NCI-H2196 (cell line): ENCODE data around the gene ZNF564.
"Not testable (repeated sequence)": the region's sequence is repeated elsewhere in the genome, so short reads cannot be mapped to it uniquely, and the experiment has no call there.

Experiments
- DNase-seq: peaks from one replicate; lab custom pipeline; 2025; ENCODE audit not compliant: unreplicated experiment; lab: John Stamatoyannopoulos, UW

Gene ZNF564

DNA sequence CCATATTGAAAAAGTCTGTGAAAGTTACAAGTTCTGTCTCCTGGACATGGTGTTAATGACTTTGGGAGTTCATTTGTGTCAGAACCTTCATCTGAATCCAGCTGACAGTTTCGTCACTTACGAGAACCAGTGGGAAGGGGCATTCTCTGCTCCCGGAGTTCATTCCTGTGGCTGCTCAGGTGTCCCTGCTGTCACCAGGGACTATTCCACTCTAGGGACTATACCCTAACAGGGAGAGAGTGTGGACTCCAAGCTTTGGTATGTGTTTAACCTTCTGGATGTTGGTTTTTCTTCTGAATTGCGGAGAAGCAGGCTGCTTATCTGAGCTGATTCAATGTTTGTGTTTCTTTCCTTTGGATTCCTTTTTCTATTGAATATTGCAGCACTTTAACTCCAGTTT, 54.2 kb downstream of the ZNF564 start:
- no peak for DNase-seq

DNA sequence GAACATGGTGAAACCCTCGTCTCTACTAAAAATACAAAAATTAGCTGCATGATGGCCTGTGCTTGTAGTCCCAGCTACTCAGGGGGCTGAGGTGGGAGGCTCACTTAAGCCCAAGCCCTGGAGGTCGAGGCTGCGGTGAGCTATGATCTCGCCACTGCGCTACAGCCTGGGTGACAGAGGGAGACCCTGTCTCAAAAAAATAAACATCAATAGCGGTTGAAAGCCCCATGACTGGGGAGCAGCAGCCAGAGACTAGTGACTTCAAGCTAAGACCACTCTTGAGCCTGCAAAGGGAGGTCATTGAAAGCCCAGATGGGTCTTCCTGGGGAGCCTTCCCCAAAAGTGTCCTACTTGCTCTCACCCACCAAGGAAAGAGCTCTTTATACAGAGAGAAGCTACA, 54.8 kb downstream of the ZNF564 start:
- no peak for DNase-seq

DNA sequence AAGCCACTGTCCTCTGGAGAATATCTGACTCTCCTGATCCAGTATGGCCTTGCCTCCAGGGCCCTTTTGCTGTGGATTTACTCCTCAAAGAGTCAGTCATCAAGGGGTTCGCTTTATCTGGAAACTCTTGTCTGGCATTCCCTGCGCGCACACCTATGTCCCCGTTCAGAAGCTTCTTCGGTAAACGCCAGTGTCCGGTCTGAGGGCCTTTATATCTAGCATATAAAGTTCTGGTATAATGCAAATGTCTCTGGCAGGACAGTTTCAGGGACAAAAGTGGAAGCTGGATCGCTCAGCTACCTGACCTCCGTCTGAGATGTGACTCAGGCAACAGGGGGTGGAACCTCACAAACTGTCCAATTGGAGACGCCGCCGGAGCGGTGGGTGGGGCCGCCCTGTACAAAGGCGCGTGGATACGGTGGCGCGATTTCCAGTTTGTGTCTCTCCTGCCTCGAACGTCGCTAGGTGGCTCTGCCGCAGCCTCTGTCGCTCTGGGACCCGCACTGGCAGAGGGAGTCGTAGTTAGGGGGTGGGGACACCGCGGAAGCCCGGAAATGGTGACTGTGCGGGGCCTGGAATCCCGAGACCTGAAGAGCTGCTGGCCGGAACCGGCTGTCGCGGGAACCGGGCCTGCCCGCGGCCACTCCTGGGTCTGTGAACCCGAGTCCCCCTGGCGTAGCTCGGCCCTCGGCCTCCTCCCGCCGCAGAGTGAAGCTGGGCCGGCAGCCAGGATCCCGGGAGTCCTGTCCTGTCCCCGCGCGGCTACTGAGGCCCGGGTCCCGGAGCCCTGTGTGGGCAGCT, 56.1 kb downstream of the ZNF564 start:
- DNase-seq = peak; percentile 89

DNA sequence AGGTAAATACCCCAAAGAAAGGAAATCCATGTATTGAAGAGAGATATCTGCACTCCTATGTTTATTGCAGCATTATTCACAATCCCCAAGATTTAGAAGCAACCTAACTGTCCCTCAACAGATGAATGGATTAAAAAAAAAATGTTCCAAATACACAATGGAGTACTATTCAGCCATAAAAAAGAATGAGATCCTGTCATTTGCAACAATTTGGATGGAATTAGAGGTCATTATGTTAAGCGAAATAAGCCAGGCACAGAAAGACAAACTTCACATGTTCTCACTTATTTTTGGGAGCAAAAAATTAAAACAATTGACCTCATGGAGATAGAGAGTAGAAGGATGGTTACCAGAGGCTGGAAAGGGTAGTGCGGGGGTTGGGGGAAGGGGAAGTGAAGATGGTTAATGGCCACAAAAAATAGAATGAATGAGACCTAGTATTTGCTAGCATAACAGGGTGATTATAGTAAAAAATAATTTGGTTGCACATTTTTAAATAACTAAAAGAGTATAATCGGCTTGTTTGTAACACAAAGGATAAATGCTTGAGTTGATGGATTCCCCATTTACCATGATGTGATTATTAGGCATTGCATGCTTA, 56.9 kb downstream of the ZNF564 start:
- DNase-seq = no peak

DNA sequence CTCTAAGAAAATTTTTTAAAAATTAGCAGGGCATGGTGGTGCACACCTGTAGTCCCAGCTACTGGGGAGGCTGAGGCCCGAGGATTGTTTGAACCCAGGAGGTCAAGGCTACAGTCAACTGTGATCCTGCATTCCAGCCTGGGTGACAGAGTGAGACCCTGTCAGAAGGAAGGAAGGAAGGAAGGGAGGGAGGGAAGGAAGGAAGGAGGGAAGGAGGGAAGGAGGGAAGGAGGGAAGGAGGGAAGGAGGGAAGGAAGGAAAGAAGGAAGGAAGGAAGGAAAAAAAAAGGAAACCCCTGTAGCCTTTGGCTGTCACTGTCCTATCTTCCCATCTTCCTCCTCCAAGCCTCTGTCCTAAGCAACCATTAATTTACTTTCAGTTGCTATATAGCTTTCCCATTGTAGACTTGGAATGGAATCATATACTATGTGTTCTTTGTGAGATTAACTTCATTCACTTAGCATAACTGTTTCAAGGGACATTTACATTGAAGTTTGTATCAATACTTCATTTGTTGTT, 65.0 kb downstream of the ZNF564 start:
- DNase-seq = not testable (repeated sequence)

DNA sequence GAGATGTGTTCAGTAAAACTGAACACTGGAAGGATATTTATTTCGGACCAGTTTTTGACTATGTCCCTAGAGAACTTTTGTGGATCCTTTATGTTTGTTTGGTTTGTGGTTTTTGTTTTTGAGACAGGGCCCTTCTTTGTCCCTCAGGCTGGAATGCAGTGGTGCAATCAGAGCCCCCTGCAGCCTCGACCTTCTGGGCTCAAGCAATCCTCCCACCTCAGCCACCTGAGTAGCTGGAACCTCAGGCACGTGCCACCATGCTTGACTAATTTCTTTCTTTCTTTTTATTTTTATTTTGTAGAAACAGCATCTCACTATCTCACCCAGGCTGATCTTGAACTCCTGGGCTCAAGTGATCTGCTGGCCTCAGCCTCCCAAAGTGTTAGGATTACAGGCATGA, 65.7 kb downstream of the ZNF564 start:
- no peak for DNase-seq

DNA sequence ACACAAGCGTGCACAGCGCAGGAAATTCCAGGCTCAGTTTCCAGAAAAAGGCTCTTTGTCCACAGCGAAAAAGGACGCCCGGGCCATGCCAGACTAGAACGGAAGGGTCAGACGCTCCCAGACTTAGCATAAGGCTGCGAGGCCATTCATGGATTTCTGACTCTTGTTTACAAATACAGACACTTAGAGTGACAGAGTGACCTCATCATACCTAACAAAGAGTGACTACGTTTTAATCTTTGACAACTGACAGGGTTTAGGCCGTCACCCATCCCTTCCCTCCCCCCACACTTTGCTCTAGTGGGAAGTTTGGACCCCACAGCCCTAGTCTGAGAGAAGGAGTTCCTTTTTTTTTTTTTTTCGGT, 66.2 kb downstream of the ZNF564 start:
- peak; percentile 47 for DNase-seq

DNA sequence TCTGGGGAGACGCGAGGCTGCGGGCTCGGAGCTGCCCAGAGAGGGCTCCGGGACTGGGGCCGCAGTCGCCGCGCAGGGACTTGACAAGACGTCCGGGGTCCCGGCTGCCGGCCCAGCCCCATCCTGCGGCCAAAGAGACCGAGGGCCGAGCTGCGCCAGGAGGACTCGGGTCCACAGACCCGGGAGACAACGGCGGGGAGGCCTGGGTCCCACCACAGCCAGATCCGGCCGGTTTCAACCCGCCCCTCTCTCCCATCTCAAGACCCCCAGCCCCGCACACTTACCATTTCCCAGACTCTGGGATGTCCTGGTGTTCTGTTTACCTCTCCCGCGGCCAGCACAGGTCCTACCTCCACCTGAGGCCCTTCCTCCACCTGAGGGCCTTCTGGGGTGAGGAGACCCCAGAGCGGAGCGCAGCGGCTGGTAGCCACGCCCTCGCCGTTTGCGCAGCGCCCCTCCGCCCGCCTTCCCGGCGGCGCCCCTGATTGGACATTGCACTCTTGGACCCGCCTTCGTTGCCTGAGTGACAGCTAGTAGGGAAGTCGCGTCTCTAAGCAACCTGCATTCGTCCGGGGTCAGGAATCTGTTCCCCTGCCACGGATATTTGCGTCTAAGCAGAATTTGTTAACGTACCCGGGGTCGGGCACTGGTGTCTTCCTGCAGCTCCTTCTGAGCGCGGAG, 66.8 kb downstream of the ZNF564 start, which contains the start of gene ZNF709:
Gene ZNF709 (minus strand): TSS at position 446 of the 681 bp plus-strand sequence. CDS start 159 bp downstream, at position 287.
- DNase-seq = peak; percentile 80

DNA sequence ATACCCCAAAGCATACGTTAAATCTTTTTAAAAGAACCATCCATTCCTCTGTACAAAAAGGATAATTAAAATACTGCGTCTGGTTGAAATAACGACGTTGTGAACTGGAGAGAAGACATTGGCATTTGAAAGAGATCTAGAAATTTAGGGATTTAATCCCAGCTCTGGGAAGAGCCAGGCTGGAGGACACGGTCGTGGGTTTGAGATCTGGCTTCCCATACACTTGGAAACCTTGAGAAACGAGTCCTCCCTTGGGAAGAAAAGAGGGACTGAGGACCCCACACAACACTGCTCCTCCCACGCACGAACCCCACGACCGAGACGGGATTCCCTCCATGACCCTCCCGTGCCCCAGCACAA, 67.3 kb downstream of the ZNF564 start:
- DNase-seq = no peak

DNA sequence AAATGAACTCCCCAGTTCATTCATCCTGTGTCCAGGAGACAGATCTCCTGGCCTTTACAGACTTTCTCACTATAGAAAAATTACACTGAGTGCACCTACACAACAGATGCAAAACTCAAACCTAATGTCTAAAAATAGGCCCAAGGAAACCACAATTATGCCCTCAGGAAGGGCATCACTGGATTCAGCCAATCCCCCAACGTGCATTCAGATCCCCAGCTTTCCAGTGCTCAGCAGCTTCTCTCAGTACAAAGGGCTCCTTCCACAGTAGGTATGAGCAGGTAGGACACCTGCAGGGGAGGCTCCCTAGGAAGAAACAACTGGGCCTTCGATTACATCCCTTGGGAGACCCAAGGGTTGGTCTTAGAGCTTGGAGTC, 68.8 kb downstream of the ZNF564 start:
- DNase-seq = no peak

DNA sequence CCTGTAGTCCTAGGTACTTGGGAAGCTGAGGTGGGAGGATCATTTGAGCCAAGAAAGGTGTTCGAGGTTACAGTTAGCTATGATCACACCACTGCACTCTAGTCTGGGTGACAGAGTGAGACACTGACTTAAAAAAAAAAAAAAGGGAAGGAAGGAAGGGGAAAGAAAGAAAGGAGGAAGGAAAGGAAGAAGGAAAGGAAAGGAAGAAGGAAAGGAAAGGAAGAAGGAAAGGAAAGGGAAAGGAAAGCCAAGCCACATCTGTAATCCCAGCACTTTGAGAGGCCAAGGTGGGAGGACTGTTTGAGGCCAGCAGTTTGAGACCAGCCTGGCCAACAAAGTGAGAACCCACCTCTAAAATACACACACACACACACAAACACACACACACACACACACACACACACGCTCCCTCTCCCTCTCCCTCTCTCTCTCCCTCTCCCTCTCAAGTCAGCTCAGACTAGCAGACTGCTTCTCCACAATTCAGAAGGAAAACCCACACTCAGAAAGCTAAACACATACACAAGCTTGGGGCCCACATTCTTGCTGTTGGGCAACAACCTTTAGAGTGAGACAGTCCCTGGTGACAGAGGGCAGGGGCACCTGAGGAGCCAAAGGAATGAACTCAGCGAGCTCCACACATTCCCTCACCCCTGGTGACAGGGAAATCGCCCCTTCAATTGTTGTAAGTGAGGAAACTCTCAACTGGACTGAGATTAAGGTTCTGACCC, 69.3 kb downstream of the ZNF564 start:
- no peak for DNase-seq

DNA sequence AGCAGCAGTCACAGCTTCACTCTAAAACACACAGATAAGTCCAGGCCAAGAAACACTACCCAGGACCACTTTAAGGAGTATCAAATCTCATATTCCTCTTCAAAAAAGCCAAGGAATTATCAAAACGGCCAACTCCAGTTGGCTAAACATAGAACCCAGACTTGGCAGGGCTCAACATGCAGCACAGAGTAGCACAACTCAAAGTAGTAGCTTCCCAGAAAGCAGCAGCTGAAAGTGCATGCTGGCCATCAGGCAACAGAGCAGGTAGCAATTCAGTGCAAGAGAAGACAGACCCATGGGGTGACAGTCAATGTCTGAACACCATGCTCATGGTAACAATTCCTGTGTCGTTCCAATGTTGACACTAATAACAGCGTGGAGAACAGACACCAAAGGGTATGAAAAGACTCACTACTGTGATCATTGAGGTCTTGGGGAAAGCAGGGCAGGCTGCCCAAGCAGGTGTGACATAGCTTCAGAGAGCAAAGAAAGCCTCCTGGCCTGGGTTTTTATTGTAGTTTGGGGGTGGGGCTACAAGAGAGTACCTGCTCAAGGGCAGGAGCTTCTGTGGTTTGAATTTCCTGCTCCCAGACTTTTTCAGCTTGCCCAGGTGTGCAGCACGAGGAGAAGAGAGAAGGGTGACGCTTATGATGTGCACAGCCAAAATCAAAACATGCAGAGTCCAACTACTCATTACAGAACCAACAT, 72.9 kb downstream of the ZNF564 start:
- DNase-seq = no peak
